Measurements from ENCODE around the gene DISC1. TPM values are rescaled to one million over a fixed set of nuclear protein-coding genes. Genes with fewer than 3 reads are reported as not detected.

The DISC1 gene
- total and polyA plus RNA-seq, 2 of the 13 experiments (the other 11 are each of a cell fraction or from before 2014, with no cell fraction given) = 4.2 to 4.6 TPM

GRCh38 chr1:231626951-231627614 is 493 bp downstream of the DISC1 start (continued):
- TF ChIP-seq ZNF766 (CRISPR knock-in tag; IDR thresholded peaks at IDR 0.05; ENCODE audit: borderline replicate concordance) (no peak), PLSCR1 (CRISPR knock-in tag; IDR thresholded peaks at IDR 0.05; ENCODE audit: borderline replicate concordance) (no peak), ZBTB43 (CRISPR knock-in tag; conservative IDR thresholded peaks at IDR 0.05) (no peak), KLF9 (CRISPR knock-in tag; IDR thresholded peaks at IDR 0.05; ENCODE audit: low read depth) (0 out of 2 replicates have a peak, but pooled peaks have one; percentile 30), ZNF691 (CRISPR knock-in tag; IDR thresholded peaks at IDR 0.05; ENCODE audit: borderline replicate concordance, low read depth) (0 out of 2 replicates have a peak, but pooled peaks have one; percentile 55), SIN3A (IDR thresholded peaks at IDR 0.05; ENCODE audit: borderline replicate concordance, low read depth, low read length) (no peak), SPEN (CRISPR knock-in tag; IDR thresholded peaks at IDR 0.05; ENCODE audit: low read depth) (no peak; the same call in 1 of the 2 replicates), STAT6 (CRISPR knock-in tag; IDR thresholded peaks at IDR 0.05; ENCODE audit: borderline replicate concordance) (no peak), GABPB1 (CRISPR knock-in tag; IDR thresholded peaks at IDR 0.05) (peak; percentile 46; the same call in 1 of the 2 replicates), PHF20 (CRISPR knock-in tag; IDR thresholded peaks at IDR 0.05) (0 out of 2 replicates have a peak, but pooled peaks have one; percentile 7), ZNF703 (CRISPR knock-in tag; IDR thresholded peaks at IDR 0.05; ENCODE audit: borderline replicate concordance) (no peak), EHMT2 (IDR thresholded peaks at IDR 0.05; ENCODE audit: borderline replicate concordance, low read depth, low read length) (no peak), KLF13 (CRISPR knock-in tag; IDR thresholded peaks at IDR 0.05) (peak; percentile 86; the same call in 1 of the 2 replicates), ZBTB10 (CRISPR knock-in tag; IDR thresholded peaks at IDR 0.05; ENCODE audit: borderline replicate concordance) (no peak), ZNF281 (CRISPR knock-in tag; IDR thresholded peaks at IDR 0.05; ENCODE audit: borderline replicate concordance) (no peak)
